ENCODE data around the gene TM9SF4. TPM values are rescaled to one million over a fixed set of nuclear protein-coding genes. Genes with fewer than 3 reads are reported as not detected.
"Not testable (repeated sequence)": the region's sequence is repeated elsewhere in the genome, so short reads cannot be mapped to it uniquely, and the experiment has no call there.

The TM9SF4 gene
- total RNA-seq, 1 experiment from 2014 or later = 30.9 TPM

DNA sequence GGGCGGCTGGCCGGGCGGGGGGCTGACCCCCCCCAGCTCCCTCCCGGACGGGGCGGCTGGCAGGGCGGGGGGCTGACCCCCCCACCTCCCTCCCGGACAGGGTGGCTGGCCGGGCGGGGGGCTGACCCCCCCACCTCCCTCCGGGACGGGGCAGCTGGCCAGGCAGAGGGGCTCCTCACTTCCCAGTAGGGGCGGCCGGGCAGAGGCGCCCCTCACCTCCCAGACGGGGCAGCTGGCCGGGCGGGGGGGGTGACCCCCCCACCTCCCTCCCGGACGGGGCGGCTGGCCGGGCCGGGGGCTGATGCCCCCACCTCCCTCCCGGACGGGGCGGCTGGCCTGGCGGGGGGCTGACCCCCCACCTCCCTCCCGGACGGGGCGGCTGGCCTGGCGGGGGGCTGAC lies 12.4 kb downstream of the TM9SF4 start:
- DNase-seq (ENCODE audit: low read depth, low spot score); in situ Hi-C loops (cut with HindIII; ENCODE audit: low pct_unique_long_range_greater_than_20kb, low sequenced_read_pairs): not testable (repeated sequence)

DNA sequence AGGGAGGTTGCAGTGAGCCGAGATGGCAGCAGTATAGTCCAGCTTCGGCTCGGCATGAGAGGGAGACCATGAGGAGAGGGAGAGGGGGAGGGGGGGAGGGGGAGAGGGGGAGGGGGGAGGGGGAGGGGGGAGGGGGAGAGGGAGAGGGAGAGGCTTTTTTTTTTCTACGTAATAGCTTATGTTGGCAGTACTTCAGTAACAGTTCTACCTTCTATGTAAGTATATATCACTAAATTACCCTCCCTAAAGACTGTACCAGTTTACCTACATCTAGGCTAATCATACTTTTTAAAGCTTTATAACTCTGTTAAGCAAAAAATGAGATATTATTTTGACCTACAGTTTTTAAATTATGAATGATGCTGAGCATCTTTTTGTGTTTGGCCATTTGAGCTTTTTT lies 13.6 kb downstream of the TM9SF4 start:
- no peak for DNase-seq (ENCODE audit: low read depth, low spot score)
- in situ Hi-C loops (cut with HindIII; ENCODE audit: low pct_unique_long_range_greater_than_20kb, low sequenced_read_pairs) = no loop called here

DNA sequence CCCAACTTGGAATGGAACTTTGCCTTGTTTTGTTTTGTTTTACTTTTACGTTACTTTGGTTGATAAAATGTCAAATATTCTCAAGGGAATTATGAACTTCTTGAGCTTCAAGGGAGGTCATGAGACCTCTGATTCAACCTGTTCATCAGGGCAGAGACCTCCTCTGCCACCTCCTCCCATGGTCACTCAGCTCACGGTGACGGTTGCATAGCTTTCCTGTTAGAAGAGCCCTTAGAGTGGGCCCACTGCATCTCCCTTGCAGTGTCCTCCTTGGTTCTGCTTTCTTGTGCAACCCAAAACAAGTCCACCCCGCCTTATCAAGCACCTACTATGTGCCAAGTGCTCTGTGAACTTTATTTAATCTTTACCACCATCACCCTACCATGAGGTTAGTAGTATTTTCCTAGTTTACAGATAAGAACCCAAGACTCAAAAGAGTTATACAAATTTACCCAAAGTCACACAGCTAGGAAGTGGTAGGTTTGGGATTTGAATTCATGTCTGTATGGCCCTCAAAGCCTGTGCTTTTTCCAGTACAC lies 15.5 kb downstream of the TM9SF4 start:
- DNase-seq (ENCODE audit: low read depth, low spot score) = no peak
- in situ Hi-C loops (cut with HindIII; ENCODE audit: low pct_unique_long_range_greater_than_20kb, low sequenced_read_pairs) = no loop called here

DNA sequence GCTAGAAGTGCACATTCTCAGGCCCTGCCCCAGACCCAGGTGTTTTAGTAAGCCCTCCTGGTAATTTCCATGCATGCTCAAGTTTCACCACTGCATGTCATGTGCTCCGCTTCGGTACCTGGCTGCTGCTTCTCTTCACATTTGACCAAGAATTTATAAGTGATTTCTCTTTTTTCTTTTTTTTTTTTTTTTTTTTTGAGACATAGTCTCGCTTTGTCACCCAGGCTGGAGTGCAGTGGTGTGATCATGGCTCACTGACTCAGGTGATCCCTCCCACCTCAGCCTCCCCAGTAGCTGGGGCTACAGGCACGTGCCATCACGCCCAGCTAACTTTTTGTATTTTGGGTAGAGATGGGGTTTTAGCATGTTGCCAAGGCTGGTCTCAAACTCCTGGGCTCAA lies 16.0 kb downstream of the TM9SF4 start:
- no peak for DNase-seq (ENCODE audit: low read depth, low spot score)
- in situ Hi-C loops (cut with HindIII; ENCODE audit: low pct_unique_long_range_greater_than_20kb, low sequenced_read_pairs) = no loop called here

- no peak for DNase-seq (ENCODE audit: low read depth, low spot score)
- in situ Hi-C loops (cut with HindIII; ENCODE audit: low pct_unique_long_range_greater_than_20kb, low sequenced_read_pairs) = no loop called here
These were observed 17.4 kb downstream of the TM9SF4 start for GRCh38 chr20:32126919-32127318.

GRCh38 chr20:32127347-32127746 lies 17.8 kb downstream of the TM9SF4 start:
- in situ Hi-C loops (cut with HindIII; ENCODE audit: low pct_unique_long_range_greater_than_20kb, low sequenced_read_pairs) = no loop called here
- no peak for DNase-seq (ENCODE audit: low read depth, low spot score)

GRCh38 chr20:32128167-32128566 lies 18.7 kb downstream of the TM9SF4 start:
- no peak for DNase-seq (ENCODE audit: low read depth, low spot score)
- in situ Hi-C loops (cut with HindIII; ENCODE audit: low pct_unique_long_range_greater_than_20kb, low sequenced_read_pairs) = no loop called here

GRCh38 chr20:32129863-32130262 lies 20.3 kb downstream of the TM9SF4 start:
- in situ Hi-C loops (cut with HindIII; ENCODE audit: low pct_unique_long_range_greater_than_20kb, low sequenced_read_pairs) = no loop called here
- no peak for DNase-seq (ENCODE audit: low read depth, low spot score)

DNA sequence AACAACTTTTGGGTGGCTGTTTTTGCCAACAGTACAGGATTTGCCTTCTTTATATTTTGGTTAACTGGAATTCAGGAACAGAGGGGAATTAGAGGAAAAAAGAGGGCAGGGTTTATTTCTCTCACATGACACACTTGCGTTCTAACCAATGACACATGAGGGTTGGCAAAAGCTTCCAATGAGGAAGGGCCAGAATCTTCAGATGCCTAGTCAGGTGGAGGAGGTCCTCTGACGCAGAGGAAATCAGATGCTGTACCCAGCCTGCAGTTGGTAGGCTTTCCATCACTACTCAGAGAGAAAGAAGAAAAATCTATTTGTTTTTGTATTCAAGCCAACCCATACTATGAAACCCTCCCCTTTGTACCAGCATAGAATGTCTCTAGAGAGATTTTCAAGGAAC lies 20.8 kb downstream of the TM9SF4 start:
- DNase-seq (ENCODE audit: low read depth, low spot score) = peak; percentile 36
- in situ Hi-C loops (cut with HindIII; ENCODE audit: low pct_unique_long_range_greater_than_20kb, low sequenced_read_pairs) = no loop called here

DNA sequence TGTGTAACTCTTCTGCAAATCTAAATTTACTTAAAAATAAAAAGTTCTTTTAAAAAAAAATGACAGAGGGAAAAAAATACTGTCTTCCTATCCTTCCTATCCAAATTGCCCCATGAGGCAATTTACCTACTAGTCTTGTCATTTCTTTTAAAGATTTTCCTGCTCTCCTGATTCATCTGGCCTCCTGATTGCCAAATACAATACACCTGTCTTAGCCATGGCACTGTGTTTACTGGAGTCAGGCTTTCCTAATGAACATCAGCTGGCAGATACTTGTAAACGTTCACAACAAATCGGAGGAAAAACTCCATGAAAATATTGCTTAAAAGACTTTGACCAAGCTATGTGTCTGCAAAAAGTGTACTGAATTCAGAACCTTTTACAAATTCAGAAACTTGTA lies 21.5 kb downstream of the TM9SF4 start:
- no peak for DNase-seq (ENCODE audit: low read depth, low spot score)
- in situ Hi-C loops (cut with HindIII; ENCODE audit: low pct_unique_long_range_greater_than_20kb, low sequenced_read_pairs) = no loop called here

- in situ Hi-C loops (cut with HindIII; ENCODE audit: low pct_unique_long_range_greater_than_20kb, low sequenced_read_pairs) = no loop called here
- DNase-seq (ENCODE audit: low read depth, low spot score) = no peak
These were observed 23.5 kb downstream of the TM9SF4 start for GRCh38 chr20:32132911-32133549.

DNA sequence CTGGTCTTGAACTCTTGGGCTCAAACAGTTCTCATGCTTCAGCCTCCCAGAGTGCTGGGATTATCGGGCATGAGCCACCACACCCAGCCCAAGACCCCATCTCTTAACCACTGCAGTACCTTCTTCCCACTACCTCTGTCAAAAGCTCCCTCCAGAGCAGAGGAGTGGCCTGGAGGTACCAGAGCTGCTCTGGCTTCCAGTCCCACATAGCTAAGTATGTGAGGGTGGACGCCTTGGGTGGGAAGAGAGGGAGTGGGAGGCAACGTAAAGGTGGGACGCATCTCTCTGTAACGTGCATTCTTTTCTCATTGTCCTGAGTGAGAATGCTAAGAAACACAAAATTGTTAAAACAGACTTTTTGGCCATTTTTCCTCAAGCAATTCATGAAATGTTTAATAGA lies 24.5 kb downstream of the TM9SF4 start:
- no peak for DNase-seq (ENCODE audit: low read depth, low spot score)
- in situ Hi-C loops (cut with HindIII; ENCODE audit: low pct_unique_long_range_greater_than_20kb, low sequenced_read_pairs) = no loop called here

GRCh38 chr20:32135983-32136515 lies 26.5 kb downstream of the TM9SF4 start:
- in situ Hi-C loops (cut with HindIII; ENCODE audit: low pct_unique_long_range_greater_than_20kb, low sequenced_read_pairs) = no loop called here
- no peak for DNase-seq (ENCODE audit: low read depth, low spot score)

- in situ Hi-C loops (cut with HindIII; ENCODE audit: low pct_unique_long_range_greater_than_20kb, low sequenced_read_pairs) = no loop called here
These were observed 29.4 kb downstream of the TM9SF4 start for GRCh38 chr20:32138921-32139320.

GRCh38 chr20:32139947-32140346 lies 30.4 kb downstream of the TM9SF4 start:
- no peak for DNase-seq (ENCODE audit: low read depth, low spot score)
- in situ Hi-C loops (cut with HindIII; ENCODE audit: low pct_unique_long_range_greater_than_20kb, low sequenced_read_pairs) = no loop called here

More at GRCh38 chr20:32138921-32139320, 29.4 kb downstream of the TM9SF4 start:
- no peak for DNase-seq (ENCODE audit: low read depth, low spot score)

DNA sequence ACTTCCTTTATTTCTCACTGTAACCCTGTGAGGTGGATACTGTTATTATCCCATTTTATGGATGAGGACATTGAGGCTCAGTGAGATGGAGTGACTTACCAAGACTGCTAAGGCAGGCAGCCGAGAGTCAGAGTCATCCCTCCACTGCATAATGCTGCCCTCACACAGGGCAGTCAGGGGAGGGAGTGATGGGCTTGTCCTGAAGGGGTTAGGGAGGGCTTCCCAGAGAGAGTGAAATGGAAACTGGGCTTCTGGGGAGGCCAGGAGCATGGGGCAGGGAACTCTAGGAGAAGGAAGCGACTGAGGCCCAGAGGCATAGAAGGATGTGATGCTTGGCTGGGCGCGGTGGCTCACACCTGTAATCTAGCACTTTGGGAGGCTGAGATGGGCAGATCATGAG lies 31.1 kb downstream of the TM9SF4 start:
- in situ Hi-C loops (cut with HindIII; ENCODE audit: low pct_unique_long_range_greater_than_20kb, low sequenced_read_pairs) = no loop called here
- DNase-seq (ENCODE audit: low read depth, low spot score) = no peak

DNA sequence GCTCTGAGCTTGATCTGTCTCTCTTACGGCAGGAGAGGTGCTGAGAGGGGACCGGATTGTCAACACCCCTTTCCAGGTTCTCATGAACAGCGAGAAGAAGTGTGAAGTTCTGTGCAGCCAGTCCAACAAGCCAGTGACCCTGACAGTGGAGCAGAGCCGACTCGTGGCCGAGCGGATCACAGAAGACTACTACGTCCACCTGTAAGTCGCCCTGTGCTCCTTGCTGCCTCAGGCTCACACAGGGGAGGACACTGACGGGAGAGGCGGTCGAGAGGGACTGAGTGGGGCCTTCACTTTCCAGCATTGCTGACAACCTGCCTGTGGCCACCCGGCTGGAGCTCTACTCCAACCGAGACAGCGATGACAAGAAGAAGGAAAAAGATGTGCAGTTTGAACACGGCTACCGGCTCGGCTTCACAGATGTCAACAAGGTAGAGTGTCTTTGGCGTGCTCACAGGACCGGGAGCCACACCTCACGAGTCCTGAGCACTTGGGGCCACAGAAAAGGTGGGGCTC lies 32.0 kb downstream of the TM9SF4 start:
- DNase-seq (ENCODE audit: low read depth, low spot score) = no peak
- in situ Hi-C loops (cut with HindIII; ENCODE audit: low pct_unique_long_range_greater_than_20kb, low sequenced_read_pairs) = no loop called here

DNA sequence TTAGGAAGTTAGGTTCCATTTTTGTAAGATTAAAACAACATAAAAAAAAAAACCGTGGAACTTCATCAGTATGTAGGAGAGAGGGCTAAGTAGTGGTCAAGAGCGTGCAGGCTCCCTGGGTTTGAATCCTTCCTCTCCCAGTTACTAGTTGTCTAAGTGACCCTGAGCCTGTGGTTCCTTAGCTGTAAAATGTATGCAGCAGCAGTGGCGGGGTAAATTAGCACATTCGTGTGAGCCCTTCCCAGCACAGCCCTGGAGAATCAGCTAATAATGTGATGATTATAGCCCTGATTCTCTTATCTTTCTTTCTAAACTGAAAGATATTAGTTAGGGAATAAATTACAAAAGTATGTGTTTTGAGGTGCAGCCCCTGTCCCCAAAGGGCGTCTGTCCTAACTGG lies 32.6 kb downstream of the TM9SF4 start:
- in situ Hi-C loops (cut with HindIII; ENCODE audit: low pct_unique_long_range_greater_than_20kb, low sequenced_read_pairs) = no loop called here
- DNase-seq (ENCODE audit: low read depth, low spot score) = no peak

DNA sequence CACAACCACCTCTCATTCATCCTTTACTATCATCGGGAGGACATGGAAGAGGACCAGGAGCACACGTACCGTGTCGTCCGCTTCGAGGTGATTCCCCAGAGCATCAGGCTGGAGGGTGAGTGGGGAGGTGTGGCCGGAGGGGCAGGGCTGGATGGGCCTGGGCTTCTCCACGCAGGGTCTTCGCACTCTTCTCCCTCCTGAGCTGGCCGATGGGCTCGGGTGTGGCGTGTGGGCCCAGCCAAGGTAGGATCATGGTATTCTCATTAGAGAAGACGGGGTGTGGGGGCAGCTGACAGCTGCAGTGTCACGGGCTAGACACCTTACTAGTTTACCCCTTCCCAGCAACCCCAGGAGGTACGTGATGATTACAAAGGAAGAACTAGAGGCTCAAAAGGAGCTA lies 33.5 kb downstream of the TM9SF4 start:
- in situ Hi-C loops (cut with HindIII; ENCODE audit: low pct_unique_long_range_greater_than_20kb, low sequenced_read_pairs) = no loop called here

More for the DNA sequence above, 33.5 kb downstream of the TM9SF4 start:
- no peak for DNase-seq (ENCODE audit: low read depth, low spot score)
